GM12878 (cell line): Measurements from ENCODE around the gene SAFB. TPM values are rescaled to one million over a fixed set of nuclear protein-coding genes. Genes with fewer than 3 reads are reported as not detected.

Experiments used
- ATAC-seq: fragments of 200-7000 bp; cut with Tn5 transposase; 3 replicates; pipeline ENCODE4 v1.9.1; 2020; ENCODE audit warnings: mild to moderate bottlenecking, moderate library complexity
- BruUV-seq: library from RNA; stranded (reverse); fragments of 400-500 nt; replicated peaks from 2 replicates; lab custom pipeline; 2021; lab: Mats Ljungman, UMichigan
- CTCF ChIA-PET: fragments of 300-600 bp; sonication (Branson Sonifier 250); formaldehyde crosslinking; extraction: SDS; loops from one replicate; lab custom pipeline; 2021; ENCODE audit warnings: inconsistent platforms; lab: Yijun Ruan, JAX
- POLR2A ChIA-PET: fragments of 350-600 bp; formaldehyde crosslinking; extraction: SDS; loops from one replicate; lab custom pipeline; 2021; ENCODE audit warnings: inconsistent platforms; lab: Charles Lee
- RAD21 ChIA-PET: fragments of 300-600 bp; sonication (Branson Sonifier 250); formaldehyde crosslinking; loops from one replicate; lab custom pipeline; 2023; ENCODE audit warnings: antibody characterized with exemption; ENCODE audit not compliant: unreplicated experiment; lab: Charles Lee
- SMC1A ChIA-PET: fragments of 300-600 bp; sonication (Branson Sonifier 250); formaldehyde crosslinking; loops from one replicate; lab custom pipeline; 2023; ENCODE audit not compliant: unreplicated experiment, uncharacterized antibody; lab: Charles Lee
- DNase-seq: peaks from one replicate; pipeline ENCODE4 v3.0.0-alpha.2; 2011; ENCODE audit warnings: low read depth, low spot score
- FAIRE-seq: peaks from 3 replicates; lab custom pipeline; 2011; peaks lifted over from hg19 to GRCh38; lab: Jason Lieb, UNC
- H2AFZ ChIP-seq: 2 replicates; pipeline ENCODE4 v1.6.0; 2011; ENCODE audit warnings: low read depth, low read length, control low read depth; ENCODE audit not compliant: control insufficient read depth
- H3K27ac ChIP-seq: 2 replicates; pipeline ENCODE4 v1.5.1; 2011; ENCODE audit warnings: control low read depth; ENCODE audit not compliant: control insufficient read depth, insufficient read depth
- H3K27me3 ChIP-seq, 2 experiments: replicated peaks in 1 of 2; 2 replicates each; pipeline versions ENCODE4 v1.6.0 to v1.6.1; 2011; ENCODE audit warnings: low read length in 1 of 2; ENCODE audit not compliant: control insufficient read depth in 2 of 2, insufficient read depth in 2 of 2
- H3K36me3 ChIP-seq, 2 experiments: 2 replicates each; pipeline ENCODE4 v1.5.1; 2011; ENCODE audit warnings: low read length in 1 of 2; ENCODE audit not compliant: control insufficient read depth in 2 of 2, insufficient read depth in 2 of 2
- H3K4me1 ChIP-seq: 2 replicates; pipeline ENCODE4 v1.6.1; 2011; ENCODE audit warnings: mild to moderate bottlenecking, low read length, moderate library complexity, mixed read lengths; ENCODE audit not compliant: control insufficient read depth, insufficient read depth
- H3K4me2 ChIP-seq: 2 replicates; pipeline ENCODE4 v1.6.0; 2011; ENCODE audit warnings: control low read depth; ENCODE audit not compliant: control insufficient read depth, insufficient read depth
- H3K4me3 ChIP-seq: fragments of 200-600 bp; sonication (generic); 2 replicates; pipeline ENCODE4 v1.5.1; 2016
- H3K79me2 ChIP-seq: 2 replicates; pipeline ENCODE4 v1.6.0; 2011; ENCODE audit warnings: low read length; ENCODE audit not compliant: control insufficient read depth, insufficient read depth
- H3K9ac ChIP-seq: 2 replicates; pipeline ENCODE4 v1.8.0; 2011; ENCODE audit warnings: low read length, control low read depth, mixed read lengths; ENCODE audit not compliant: control insufficient read depth, insufficient read depth
- H3K9me3 ChIP-seq: replicated peaks from 3 replicates; pipeline ENCODE4 v1.5.1; 2011; ENCODE audit warnings: mild to moderate bottlenecking, low read length; ENCODE audit not compliant: control insufficient read depth, insufficient read depth
- H4K20me1 ChIP-seq: 2 replicates; pipeline ENCODE4 v1.6.0; 2011; ENCODE audit not compliant: control insufficient read depth, insufficient read depth
- MTA3 ChIP-seq: IDR thresholded peaks from 2 replicates; pipeline ENCODE4 v1.6.1; 2012; ENCODE audit warnings: low read length, inconsistent platforms, borderline replicate concordance
- MXI1 ChIP-seq: fragments of 150-350 bp; IDR thresholded peaks from 2 replicates; pipeline ENCODE4 v1.6.1; 2011; ENCODE audit warnings: low read depth, mild to moderate bottlenecking, inconsistent platforms, low read length, improper control_type of control experiment
- MYC ChIP-seq: IDR thresholded peaks from 2 replicates; pipeline ENCODE4 v1.6.1; 2011; ENCODE audit warnings: mild to moderate bottlenecking, low read length, moderate library complexity, inconsistent platforms; ENCODE audit not compliant: insufficient read depth, insufficient replicate concordance, insufficient read length, severe bottlenecking
- PAX5 ChIP-seq: IDR thresholded peaks from 2 replicates; pipeline ENCODE4 v1.6.1; 2011; ENCODE audit warnings: low read depth, low read length, borderline replicate concordance
- POLR2A ChIP-seq: IDR thresholded peaks from 2 replicates; pipeline ENCODE4 v1.6.1; 2011; ENCODE audit warnings: low read depth, mild to moderate bottlenecking, low read length
- STAT3 ChIP-seq: IDR thresholded peaks from 2 replicates; pipeline ENCODE4 v1.6.1; 2011; ENCODE audit warnings: low read depth, low read length, improper control_type of control experiment
- TCF12 ChIP-seq: IDR thresholded peaks from 2 replicates; pipeline ENCODE4 v1.6.1; 2011; ENCODE audit warnings: low read depth, mild to moderate bottlenecking, low read length
- WGBS: methylation state at CpG from one replicate; pipeline ENCODE4 v1.1.6; 2016; ENCODE audit warnings: low lambda C conversion rate; ENCODE audit not compliant: insufficient replicate concordance, insufficient coverage; ENCODE audit errors: missing lambda C conversion rate; 5-methylcytosine and 5-hydroxymethylcytosine counted together
- in situ Hi-C: fragments of 300-500 bp; cut with MboI; formaldehyde crosslinking; loops from 9 replicates; pipeline ENCODE4 v1.14.3; 2018; ENCODE audit warnings: mixed read lengths
- intact Hi-C: fragments of 100-400 bp; cut with micrococcal nuclease; formaldehyde crosslinking; loops from one replicate; pipeline ENCODE4 v1.14.2; 2022; ENCODE audit not compliant: unreplicated experiment
- polyA plus RNA-seq, 11 experiments: library from polyadenylated mRNA; depleted of rRNA in 4 of 11; unstranded in 6 of 11; stranded (reverse) in 5 of 11; fragments of >200 nt; fragmentation: Nextera tagmentation in 4 of 11; fragmentation: Illumina TruSeq in 1 of 11; extraction: Ambion mirVana in 4 of 11; extraction: Trizol in 1 of 11; gene quantifications; 1 replicate in 1 of 11; 2 replicates in 10 of 11; pipeline versions ENCODE4 v1.2.1 to v1.2.3, GENCODE V29; 2011 to 2016; ENCODE audit warnings: inconsistent platforms in 2 of 11, missing spikeins in 2 of 11, low read depth in 1 of 11
- total RNA-seq, 4 experiments: library from RNA; depleted of rRNA in 3 of 4; stranded (reverse); fragments of >200 nt in 3 of 4; fragmentation: Illumina TruSeq in 1 of 4; extraction: Trizol in 1 of 4; gene quantifications; 2 replicates each; pipeline versions ENCODE4 v1.2.1 to v1.2.3, GENCODE V29; 2013 to 2021
- TF ChIP-seq, protein P1 (sequence below): fragments of 450-650 bp; formaldehyde crosslinking; IDR thresholded peaks from 2 replicates; pipeline ENCODE4 v1.4.0; 2020; ENCODE audit warnings: mild to moderate bottlenecking, moderate library complexity

The SAFB gene
- total and polyA plus RNA-seq, 10 of the 15 experiments (the other 5 are each of a cell fraction or from before 2014, with no cell fraction given): 1.6 to 131 (median 61.2) TPM

DNA sequence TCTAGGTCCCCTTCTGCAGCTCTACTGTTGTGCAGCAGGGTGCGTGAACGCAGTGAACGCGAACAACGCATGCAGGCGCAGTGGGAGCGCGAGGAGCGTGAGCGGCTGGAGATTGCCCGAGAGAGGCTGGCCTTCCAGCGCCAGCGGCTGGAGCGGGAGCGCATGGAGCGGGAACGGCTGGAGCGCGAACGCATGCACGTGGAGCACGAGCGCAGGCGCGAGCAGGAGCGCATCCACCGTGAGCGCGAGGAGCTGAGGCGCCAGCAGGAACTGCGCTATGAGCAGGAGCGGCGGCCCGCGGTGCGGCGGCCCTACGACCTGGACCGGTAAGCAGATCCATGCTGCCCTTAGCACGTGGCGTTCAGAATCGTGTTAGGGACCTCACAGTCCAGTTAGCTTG is 38.6 kb downstream of the SAFB start:
- CTCF ChIA-PET: no interaction called here
- no peak for ATAC-seq
- over 99% methylated on average over 39 of the region's 42 CpGs for WGBS
- no peaks in the 10 kb centered on the region; the same call in 1 of the 2 replicates for H4K20me1 ChIP-seq
- no peak for DNase-seq
- BruUV-seq: no TSS peak
- intact Hi-C loops: no loop called here
- H3K4me3 ChIP-seq: no peak overlapping the region
- H3K9me3 ChIP-seq: no peaks in the 10 kb centered on the region
- in situ Hi-C loops: no loop called here
- POLR2A ChIA-PET: no interaction called here
- H3K79me2 ChIP-seq: no peaks in the 10 kb centered on the region
- FAIRE-seq: no peak
- H3K27me3 ChIP-seq: no peaks in the 10 kb centered on the region
- TF ChIP-seq MXI1 (no peak), POLR2A (peak; percentile 58)
- no peak overlapping the region for H3K27ac ChIP-seq
- RAD21 ChIA-PET: no interaction called here
- no peak overlapping the region for H2AFZ ChIP-seq
- SMC1A ChIA-PET: no interaction called here
- no peak overlapping the region for H3K4me2 ChIP-seq
- peaks cover 3% of the 10 kb centered on the region; the same call in 1 of the 2 replicates for H3K4me1 ChIP-seq
- no peak overlapping the region for H3K9ac ChIP-seq
- H3K36me3 ChIP-seq: peaks cover 32 to 39% of the 10 kb centered on the region in 2 experiments

- H3K79me2 ChIP-seq: no peaks in the 10 kb centered on the region
- no peak overlapping the region for H2AFZ ChIP-seq
- no peak for ATAC-seq
- TF ChIP-seq MTA3 (no peak), MYC (no peak), PAX5 (no peak), STAT3 (no peak), MXI1 (no peak), TCF12 (no peak)
- TF ChIP-seq, protein P1, sequence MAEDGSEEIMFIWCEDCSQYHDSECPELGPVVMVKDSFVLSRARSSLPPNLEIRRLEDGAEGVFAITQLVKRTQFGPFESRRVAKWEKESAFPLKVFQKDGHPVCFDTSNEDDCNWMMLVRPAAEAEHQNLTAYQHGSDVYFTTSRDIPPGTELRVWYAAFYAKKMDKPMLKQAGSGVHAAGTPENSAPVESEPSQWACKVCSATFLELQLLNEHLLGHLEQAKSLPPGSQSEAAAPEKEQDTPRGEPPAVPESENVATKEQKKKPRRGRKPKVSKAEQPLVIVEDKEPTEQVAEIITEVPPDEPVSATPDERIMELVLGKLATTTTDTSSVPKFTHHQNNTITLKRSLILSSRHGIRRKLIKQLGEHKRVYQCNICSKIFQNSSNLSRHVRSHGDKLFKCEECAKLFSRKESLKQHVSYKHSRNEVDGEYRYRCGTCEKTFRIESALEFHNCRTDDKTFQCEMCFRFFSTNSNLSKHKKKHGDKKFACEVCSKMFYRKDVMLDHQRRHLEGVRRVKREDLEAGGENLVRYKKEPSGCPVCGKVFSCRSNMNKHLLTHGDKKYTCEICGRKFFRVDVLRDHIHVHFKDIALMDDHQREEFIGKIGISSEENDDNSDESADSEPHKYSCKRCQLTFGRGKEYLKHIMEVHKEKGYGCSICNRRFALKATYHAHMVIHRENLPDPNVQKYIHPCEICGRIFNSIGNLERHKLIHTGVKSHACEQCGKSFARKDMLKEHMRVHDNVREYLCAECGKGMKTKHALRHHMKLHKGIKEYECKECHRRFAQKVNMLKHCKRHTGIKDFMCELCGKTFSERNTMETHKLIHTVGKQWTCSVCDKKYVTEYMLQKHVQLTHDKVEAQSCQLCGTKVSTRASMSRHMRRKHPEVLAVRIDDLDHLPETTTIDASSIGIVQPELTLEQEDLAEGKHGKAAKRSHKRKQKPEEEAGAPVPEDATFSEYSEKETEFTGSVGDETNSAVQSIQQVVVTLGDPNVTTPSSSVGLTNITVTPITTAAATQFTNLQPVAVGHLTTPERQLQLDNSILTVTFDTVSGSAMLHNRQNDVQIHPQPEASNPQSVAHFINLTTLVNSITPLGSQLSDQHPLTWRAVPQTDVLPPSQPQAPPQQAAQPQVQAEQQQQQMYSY (CRISPR knock-in tag): no peak
- RAD21 ChIA-PET: no interaction called here
- H3K4me3 ChIP-seq: no peak overlapping the region
- FAIRE-seq: no peak
- intact Hi-C loops: no loop called here
- no peak overlapping the region for H3K27ac ChIP-seq
- no TSS peak for BruUV-seq
- WGBS: 98% methylated on average over 17 of the region's 17 CpGs
- POLR2A ChIA-PET: no interaction called here
- H3K27me3 ChIP-seq: no peaks in the 10 kb centered on the region
- SMC1A ChIA-PET: no interaction called here
- H3K9ac ChIP-seq: no peak overlapping the region
- peaks cover 36 to 47% of the 10 kb centered on the region in 2 experiments for H3K36me3 ChIP-seq
- no peaks in the 10 kb centered on the region; the same call in 1 of the 2 replicates for H4K20me1 ChIP-seq
- H3K4me2 ChIP-seq: no peak overlapping the region
- CTCF ChIA-PET: no interaction called here
- in situ Hi-C loops: no loop called here
- H3K4me1 ChIP-seq: peaks cover 3% of the 10 kb centered on the region; the same call in 1 of the 2 replicates
- DNase-seq: no peak
- H3K9me3 ChIP-seq: no peaks in the 10 kb centered on the region
Measured at GRCh38 chr19:5663904-5664303, 41.0 kb downstream of the SAFB start.
